HG03469 (cell line): ENCODE measurements around the gene CD38.
"Not testable (repeated sequence)": the region's sequence is repeated elsewhere in the genome, so short reads cannot be mapped to it uniquely, and the experiment has no call there.

Experiments used
- ATAC-seq: cut with Tn5 transposase; IDR thresholded peaks from one replicate; pipeline ENCODE4 v1.9.1; 2021; ENCODE audit warnings: mild to moderate bottlenecking, moderate library complexity, moderate number of reproducible peaks; ENCODE audit not compliant: unreplicated experiment

The CD38 gene

GRCh38 chr4:15861198-15861597 lies 83.1 kb downstream of the CD38 start:
- ATAC-seq: not testable (repeated sequence)

- no peak for ATAC-seq
Observed at GRCh38 chr4:15864651-15865566, 86.8 kb downstream of the CD38 start.

DNA sequence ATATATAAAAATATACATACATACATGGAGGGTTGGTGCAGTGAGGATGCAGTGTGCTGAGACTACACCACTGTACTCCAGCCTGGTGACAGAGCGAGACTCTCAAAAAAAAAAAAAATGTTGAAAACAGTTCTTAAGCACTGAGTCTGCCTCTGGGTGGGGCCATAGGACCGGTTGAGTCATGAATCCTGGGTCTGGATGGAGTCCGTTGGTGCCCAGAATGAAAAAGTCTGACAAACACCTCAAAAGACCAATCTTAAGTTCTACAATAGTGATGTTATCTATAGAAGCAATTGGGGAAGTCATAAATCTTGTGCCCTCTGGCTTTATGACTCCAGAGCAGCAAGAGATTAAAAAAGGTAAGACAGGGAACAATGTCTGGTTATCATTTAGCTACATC lies 90.0 kb downstream of the CD38 start:
- ATAC-seq: no peak

DNA sequence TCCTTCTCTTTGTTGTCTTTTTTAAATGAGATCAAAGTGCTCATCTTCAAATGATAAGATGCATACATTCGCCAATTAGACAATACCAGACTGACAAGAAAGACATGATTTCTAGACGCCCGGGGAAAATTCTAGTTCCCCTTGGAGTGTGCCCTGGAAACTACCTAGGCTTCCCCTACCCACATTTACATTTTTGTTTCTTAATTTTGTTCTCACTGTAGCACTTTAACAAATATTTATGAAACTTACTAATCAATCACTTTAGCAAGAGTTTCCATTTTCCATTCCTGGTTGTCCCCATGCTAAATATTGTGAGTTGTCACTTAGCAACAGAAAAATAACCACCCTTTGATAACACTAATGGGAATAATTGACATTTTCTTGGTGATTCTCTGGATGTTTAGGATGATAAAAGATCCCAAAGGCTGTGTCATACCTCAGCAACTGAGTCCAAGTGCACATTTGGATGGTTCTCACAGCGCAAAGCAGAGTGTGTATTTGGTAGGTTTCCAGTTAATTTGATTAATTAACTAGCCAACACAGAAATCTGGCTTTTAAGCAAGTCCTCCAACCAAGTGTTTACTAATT lies 90.8 kb downstream of the CD38 start:
- ATAC-seq: no peak

DNA sequence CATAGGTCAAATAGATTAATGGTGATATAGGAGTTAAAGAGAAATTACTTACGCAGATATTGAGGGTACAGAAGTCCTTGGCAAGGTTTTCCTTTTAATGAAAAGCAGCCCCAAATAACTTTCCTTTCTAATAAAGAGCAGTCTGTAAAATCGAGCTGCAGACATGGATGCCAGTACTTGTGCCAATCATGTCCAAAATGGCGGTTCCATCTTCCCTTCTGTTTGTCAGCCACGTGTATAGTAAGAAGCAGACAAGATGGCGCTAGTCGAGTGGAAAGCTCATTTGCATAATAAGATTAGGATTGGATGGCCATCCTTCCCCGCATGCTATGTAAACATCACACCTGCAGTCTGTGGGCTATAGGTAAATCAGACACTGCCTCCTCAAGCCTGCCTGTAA lies 92.0 kb downstream of the CD38 start:
- no peak for ATAC-seq

DNA sequence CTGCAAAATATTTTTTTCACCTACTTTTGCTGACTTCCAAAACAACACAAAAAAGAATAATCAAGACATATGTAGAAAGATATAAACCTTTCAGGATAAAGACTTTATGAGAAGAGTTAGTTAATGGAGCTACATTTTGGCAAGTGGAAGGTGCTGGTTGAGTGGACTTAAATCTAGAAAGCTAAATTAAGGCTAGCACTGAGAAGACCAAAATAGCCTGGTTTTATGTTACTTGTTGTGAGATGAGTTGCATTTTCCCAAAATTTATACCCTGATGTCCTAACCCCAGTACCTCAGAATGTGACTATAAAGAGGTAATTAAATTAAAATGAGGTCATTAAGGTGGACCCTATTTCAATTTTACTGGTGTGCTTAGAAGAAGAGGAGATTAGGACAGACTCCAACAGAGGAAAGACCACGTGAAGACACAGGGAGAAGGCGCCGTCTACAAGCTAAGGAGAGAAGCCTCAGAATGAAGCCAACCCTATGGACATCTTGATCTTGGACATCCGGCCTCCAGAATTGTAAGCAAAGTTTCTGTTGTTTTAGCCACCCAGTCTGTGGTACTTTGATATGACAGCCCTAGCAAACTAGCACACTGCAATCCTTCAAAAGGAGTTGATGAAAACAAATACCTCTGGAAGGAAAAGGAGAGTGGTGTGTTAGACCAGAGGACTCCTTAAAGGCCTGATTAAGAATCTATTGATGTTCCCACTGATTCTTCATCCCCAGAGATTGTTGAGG lies 93.0 kb downstream of the CD38 start:
- no peak for ATAC-seq

DNA sequence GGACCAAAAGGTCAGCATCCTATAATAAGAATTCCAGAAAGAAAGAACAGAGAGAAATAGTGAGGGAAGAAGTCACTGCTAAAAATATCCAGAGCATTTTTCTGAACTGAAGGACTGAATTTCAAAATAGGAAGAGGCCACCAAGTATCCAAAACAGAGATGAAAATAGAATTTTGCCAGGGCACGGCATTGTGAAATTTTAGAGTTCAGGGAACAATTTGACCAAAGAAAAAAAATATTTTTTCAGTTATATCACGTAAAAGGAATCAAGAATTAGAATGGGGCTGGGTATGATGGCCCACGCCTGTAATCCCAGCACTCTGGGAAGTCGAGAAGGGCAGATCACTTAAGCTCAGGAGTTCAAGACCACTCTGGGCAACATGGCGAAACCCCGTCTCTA lies 95.0 kb downstream of the CD38 start:
- no peak for ATAC-seq

GRCh38 chr4:15874671-15875070 lies 96.5 kb downstream of the CD38 start:
- no peak for ATAC-seq

- no peak for ATAC-seq
Observed at GRCh38 chr4:15875663-15876460, 97.7 kb downstream of the CD38 start.

GRCh38 chr4:15878011-15878410 lies 99.9 kb downstream of the CD38 start:
- no peak for ATAC-seq

DNA sequence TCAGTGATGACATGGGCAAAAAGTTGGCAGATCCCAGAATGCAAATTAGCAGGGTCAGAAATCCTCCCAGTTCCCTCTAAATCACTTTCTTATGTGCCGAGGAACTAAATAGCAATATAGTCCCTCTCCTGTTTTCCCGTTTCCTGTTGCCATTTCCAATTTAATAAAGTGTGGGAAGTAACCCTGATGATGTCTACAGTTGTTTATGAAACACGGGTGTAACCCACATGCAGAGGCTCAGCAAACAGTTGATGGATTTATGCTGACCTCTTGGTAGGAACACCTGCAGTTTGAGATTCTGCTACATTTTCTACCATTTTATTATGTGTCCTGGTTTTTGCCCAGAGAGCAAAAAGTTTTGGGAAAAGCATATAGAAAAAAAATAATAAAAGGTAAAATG lies 103.7 kb downstream of the CD38 start:
- no peak for ATAC-seq

- peak; percentile 92 for ATAC-seq
Observed at GRCh38 chr4:15882675-15883086, 104.6 kb downstream of the CD38 start.

DNA sequence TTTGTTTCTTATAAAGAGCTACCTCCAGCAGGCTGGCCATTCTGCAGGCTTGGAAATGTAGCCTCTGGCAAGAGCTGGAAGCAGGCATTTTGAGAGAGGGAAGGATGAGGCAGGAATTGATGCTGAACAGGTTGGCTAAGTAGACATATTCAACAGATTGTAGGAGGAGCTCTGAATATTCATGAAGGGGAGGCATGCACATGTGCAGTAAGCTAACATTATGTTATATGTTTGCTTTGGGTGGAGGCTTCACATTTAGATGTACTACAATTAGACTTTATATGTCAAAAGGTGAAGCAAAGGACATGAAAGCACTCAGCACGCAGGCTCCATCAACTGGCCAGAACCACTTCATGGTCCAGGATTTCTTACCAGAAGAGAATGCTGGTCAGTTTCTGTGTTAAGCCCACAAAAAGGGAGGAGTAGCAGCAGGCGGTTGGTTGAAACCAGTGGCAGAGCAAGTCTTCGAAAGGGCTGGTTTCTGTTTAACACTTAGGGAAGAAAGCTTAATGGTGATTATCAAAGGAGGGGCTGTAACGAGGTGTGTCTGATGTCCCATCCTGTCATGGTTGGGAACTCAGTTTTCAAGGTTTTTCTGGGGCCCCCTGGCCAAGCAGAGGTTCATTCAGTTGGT lies 105.6 kb downstream of the CD38 start:
- no peak for ATAC-seq

- no peak for ATAC-seq
Observed at GRCh38 chr4:15884666-15885065, 106.5 kb downstream of the CD38 start.

DNA sequence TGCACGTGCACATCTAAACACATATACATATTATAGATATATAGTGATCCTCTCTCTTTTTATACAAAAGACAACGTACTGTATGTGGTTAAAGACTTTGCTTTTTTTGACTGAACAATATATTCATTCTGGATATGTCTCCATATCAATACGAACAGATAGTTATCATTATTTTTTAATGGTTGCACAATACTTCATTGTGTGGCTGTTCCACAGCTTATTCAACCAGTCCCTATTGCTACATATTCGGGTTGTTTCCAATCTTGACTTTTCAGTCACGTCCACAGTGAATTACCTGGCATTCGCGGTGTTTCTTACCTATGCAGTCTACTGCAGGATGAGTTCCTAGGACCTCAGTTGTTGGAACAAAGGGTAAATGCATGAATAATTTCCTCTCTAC lies 107.3 kb downstream of the CD38 start:
- ATAC-seq: no peak

- ATAC-seq: no peak
Observed at GRCh38 chr4:15888515-15888914, 110.4 kb downstream of the CD38 start.

DNA sequence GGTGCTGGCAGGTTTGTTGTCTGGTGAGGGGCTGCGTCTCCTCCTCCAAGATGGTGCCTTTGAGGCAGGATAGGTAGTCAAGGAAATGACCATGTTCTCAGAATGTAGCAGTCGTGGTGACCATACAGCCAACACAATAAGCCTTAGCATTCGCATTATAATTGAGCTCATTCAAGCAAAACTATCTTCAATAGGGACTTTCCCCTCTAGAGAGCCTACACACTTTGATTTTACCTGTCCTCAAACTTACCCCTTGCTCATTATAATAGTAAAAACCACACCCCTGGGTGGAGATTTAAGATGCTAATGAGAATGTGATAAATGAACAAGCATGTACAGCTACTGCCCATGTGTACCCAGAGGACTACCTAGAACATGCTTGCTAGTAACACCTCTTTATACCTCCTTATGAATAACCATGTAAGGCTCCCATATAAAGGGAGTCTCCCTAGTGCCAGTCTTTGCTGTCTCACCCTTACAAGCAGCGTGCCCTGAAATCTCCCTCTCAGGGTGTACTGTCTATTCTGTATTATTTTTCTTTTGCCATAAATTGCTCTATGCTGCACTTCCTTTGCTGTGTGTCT lies 112.2 kb downstream of the CD38 start:
- ATAC-seq: no peak

DNA sequence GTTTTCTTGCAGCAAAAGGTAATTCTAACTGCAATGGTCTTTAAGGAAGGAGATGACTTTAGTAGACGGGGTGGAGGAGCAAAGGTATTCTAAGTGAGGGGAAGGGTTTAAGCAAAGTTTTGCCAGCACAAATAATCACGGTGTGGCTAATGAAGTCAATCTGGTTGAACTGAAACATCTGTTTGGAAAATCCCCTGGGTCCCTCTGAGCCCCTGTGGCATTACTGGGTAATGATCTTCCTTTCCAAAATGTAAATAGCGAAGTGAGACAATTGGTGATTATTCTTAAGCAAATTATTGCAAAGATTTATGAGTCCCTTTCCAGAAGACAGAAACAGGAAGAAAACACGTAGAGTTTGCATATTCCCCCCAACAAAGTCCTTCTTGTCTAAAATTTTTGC lies 113.2 kb downstream of the CD38 start:
- no peak for ATAC-seq

- no peak for ATAC-seq
Observed at GRCh38 chr4:15893962-15894361, 115.8 kb downstream of the CD38 start.

- no peak for ATAC-seq
Observed at GRCh38 chr4:15894393-15894792, 116.3 kb downstream of the CD38 start.
